Endothelial cell (in vitro differentiated cells): ENCODE measurements around the gene TMEM86A. TPM values are rescaled to one million over a fixed set of nuclear protein-coding genes. Genes with fewer than 3 reads are reported as not detected.

Experiments
- DNase-seq: peaks from one replicate; pipeline ENCODE4 v3.0.0; 2021; ENCODE audit warnings: low spot score
- H3K27ac Mint-ChIP-seq: one replicate; pipeline ENCODE4 v1.8.0; 2021; ENCODE audit warnings: mixed read lengths, inconsistent platforms; ENCODE audit not compliant: unreplicated experiment
- H3K27me3 Mint-ChIP-seq: one replicate; pipeline ENCODE4 v1.8.0; 2021; ENCODE audit warnings: mild to moderate bottlenecking, moderate library complexity, mixed read lengths, inconsistent platforms; ENCODE audit not compliant: unreplicated experiment
- H3K36me3 Mint-ChIP-seq: one replicate; pipeline ENCODE4 v1.8.0; 2021; ENCODE audit warnings: mild to moderate bottlenecking, low read depth, mixed read lengths, inconsistent platforms; ENCODE audit not compliant: unreplicated experiment
- H3K4me1 Mint-ChIP-seq: one replicate; pipeline ENCODE4 v1.8.0; 2021; ENCODE audit warnings: mild to moderate bottlenecking, mixed read lengths, inconsistent platforms; ENCODE audit not compliant: unreplicated experiment
- H3K4me3 Mint-ChIP-seq: one replicate; pipeline ENCODE4 v1.8.0; 2021; ENCODE audit warnings: mild to moderate bottlenecking, mixed read lengths, inconsistent platforms; ENCODE audit not compliant: unreplicated experiment
- H3K9me3 Mint-ChIP-seq: one replicate; pipeline ENCODE4 v1.8.0; 2021; ENCODE audit warnings: mixed read lengths, inconsistent platforms; ENCODE audit not compliant: unreplicated experiment
- total RNA-seq: library from RNA; stranded (reverse); fragmentation: NEBNext Ultra II Directional; extraction: Animal tissue kit (Norgen Biotek cat#: 25700); gene quantifications from one replicate; pipeline ENCODE4 v1.2.1, GENCODE V29; 2021; ENCODE audit not compliant: unreplicated experiment
- TF ChIP-seq, protein P1 (sequence below): fragments of 200-600 bp; sonication (generic); IDR thresholded peaks from one replicate; pipeline ENCODE4 v1.5.0; 2021; ENCODE audit warnings: antibody characterized with exemption; ENCODE audit not compliant: unreplicated experiment

TMEM86A gene
- total RNA-seq, 1 donor from 2014 or later: 3.9 TPM

DNA sequence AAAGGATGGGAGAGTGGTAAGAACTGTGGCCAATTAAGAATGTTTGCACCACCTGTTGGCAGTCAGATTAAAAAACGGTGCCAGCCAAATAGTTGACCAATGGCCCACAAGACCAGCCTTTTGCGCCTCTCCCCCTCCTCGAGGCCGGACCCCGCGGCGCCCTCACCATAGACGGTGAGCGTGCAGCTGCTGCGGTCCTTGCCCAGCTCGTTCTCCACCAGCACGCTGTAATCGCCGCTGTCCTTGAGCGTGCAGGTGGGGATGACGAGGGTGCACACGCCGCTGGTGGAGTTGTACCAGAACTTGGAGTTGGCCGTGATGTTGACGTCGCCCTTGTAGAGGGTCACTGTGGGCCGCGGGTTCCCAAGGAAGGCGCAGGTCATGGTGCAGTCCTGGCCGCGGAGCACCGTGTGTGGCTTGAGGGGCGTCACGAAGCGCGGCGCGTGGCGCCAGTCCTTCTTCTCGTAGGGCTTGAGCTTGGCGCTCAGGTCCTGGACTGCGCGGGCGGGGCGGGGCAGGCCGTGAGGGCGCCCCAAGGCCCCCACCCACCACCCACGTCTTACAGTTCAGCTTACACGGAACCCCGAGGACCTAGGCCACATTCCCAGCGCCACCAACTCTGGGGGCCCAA, 7.2 kb downstream of the TMEM86A start:
- Mint-ChIP-seq H3K4me1 (peaks cover 6% of the 10 kb centered on the region), H3K4me3 (peak overlapping the region; percentile 66), H3K9me3 (no peaks in the 10 kb centered on the region), H3K27me3 (peaks cover 8% of the 10 kb centered on the region), H3K27ac (no peak overlapping the region), H3K36me3 (no peaks in the 10 kb centered on the region)
- TF ChIP-seq, protein P1, sequence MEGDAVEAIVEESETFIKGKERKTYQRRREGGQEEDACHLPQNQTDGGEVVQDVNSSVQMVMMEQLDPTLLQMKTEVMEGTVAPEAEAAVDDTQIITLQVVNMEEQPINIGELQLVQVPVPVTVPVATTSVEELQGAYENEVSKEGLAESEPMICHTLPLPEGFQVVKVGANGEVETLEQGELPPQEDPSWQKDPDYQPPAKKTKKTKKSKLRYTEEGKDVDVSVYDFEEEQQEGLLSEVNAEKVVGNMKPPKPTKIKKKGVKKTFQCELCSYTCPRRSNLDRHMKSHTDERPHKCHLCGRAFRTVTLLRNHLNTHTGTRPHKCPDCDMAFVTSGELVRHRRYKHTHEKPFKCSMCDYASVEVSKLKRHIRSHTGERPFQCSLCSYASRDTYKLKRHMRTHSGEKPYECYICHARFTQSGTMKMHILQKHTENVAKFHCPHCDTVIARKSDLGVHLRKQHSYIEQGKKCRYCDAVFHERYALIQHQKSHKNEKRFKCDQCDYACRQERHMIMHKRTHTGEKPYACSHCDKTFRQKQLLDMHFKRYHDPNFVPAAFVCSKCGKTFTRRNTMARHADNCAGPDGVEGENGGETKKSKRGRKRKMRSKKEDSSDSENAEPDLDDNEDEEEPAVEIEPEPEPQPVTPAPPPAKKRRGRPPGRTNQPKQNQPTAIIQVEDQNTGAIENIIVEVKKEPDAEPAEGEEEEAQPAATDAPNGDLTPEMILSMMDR: no peak
- DNase-seq: no peak

DNA sequence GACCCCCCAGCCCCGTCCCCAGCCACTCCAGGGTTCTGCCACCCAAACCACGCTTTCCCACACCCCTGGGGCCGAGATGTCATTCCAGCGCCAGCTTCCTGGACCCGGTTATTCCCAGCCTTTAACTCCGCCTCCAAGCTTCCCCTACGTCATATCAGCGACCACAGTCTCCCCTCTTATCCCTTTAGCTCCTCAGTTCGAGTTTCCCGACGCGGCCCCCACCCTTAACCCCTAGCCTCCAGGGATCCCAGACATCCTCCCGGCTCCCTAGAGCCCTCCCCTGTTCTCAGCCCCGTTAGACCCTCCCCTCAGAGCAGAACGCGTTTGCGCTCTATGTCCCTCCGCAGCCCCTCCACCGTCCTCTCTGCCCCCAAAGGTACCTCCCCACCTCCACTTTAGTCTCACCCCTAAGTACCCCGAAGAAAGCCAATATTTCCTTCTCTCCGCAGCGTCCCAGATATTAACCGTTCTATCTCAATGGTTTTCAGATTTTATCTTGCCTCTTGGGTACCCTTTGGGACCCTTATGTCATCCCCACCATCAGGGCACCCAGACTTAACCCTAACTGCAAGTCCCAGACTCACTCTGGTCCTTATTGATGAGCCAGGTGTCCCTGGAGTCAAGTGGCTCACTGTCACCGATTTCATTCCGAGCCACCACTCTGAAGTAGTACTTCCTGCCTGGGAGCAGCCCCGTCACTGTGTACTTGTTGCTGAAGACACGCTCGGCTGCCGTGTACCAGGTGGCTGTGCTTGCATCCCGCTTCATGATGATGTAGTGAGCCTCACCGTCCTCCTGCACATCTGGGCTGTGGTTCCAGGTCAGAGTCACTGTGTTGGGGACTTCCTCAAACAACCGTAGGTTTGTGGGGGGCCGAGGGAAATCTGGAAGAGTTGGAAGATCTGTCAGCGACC, 8.0 kb downstream of the TMEM86A start:
- TF ChIP-seq, protein P1: no peak
- no peaks in the 10 kb centered on the region for H3K9me3 Mint-ChIP-seq
- H3K4me1 Mint-ChIP-seq: peaks cover 6% of the 10 kb centered on the region
- no peaks in the 10 kb centered on the region for H3K36me3 Mint-ChIP-seq
- no peak overlapping the region for H3K27ac Mint-ChIP-seq
- no peak for DNase-seq
- peaks cover 6% of the 10 kb centered on the region for H3K27me3 Mint-ChIP-seq
- peak overlapping the region; percentile 70 for H3K4me3 Mint-ChIP-seq

DNA sequence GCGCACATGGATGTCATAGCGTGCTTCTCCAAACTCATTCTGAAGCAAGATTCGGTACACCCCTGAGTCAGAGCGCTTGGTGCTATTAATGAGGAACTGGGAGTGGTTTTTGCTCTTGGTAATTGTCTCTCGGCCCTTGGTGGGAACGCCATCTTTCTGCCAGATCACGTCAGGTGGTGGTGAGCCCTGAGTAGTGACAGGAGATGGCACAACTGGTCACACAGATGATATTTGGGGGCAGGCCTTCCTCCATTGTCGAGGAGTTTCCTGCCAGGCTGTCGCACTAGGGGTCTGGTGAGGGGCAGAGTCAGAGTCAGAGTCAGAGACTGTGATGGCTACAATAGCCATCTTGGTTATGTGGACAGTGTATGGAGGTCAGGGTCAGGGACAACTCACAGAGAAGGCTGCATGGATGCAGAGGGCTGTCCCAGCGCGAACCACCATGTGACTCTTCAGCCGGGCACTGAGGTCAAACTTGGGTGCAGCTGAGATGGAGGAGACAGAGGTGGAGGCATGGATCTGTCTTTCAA, 9.3 kb downstream of the TMEM86A start:
- no peak overlapping the region for H3K27ac Mint-ChIP-seq
- peaks cover 6% of the 10 kb centered on the region for H3K4me1 Mint-ChIP-seq
- DNase-seq: no peak
- H3K36me3 Mint-ChIP-seq: no peaks in the 10 kb centered on the region
- H3K4me3 Mint-ChIP-seq: no peak overlapping the region
- peaks cover 6% of the 10 kb centered on the region for H3K27me3 Mint-ChIP-seq
- no peaks in the 10 kb centered on the region for H3K9me3 Mint-ChIP-seq
- TF ChIP-seq, protein P1: no peak

DNA sequence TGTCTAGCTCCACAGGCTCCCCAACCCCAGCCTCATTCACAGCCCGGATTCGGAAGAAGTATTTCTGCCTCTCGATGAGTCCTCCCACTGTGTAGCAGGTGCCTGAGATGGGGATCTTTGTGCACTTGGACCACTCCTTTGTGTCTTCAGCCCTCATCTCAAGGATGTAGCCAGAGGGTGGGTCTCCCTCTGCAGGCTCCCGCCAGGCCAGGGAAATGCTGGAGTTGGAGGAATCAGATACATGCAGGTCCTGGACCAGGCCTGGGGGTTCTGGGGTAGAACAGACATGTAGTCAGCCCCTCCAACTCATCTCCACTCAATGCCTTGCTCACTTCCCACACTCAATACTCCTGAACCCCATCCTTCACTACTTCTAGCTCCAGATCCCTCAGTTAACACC, 10.8 kb downstream of the TMEM86A start:
- H3K4me1 Mint-ChIP-seq: peaks cover 6% of the 10 kb centered on the region
- DNase-seq: no peak
- H3K36me3 Mint-ChIP-seq: no peaks in the 10 kb centered on the region
- no peak overlapping the region for H3K27ac Mint-ChIP-seq
- H3K9me3 Mint-ChIP-seq: no peaks in the 10 kb centered on the region
- H3K27me3 Mint-ChIP-seq: peaks cover 7% of the 10 kb centered on the region
- TF ChIP-seq, protein P1: no peak
- H3K4me3 Mint-ChIP-seq: no peak overlapping the region
